ENCODE measurements around the gene MVB12B.

MVB12B gene

GRCh38 chr9:126443144-126443543, 116.5 kb downstream of the MVB12B start:
- H3K4me1 Mint-ChIP-seq = peaks cover 12% of the 10 kb centered on the region

GRCh38 chr9:126448136-126448535, 121.5 kb downstream of the MVB12B start:
- Mint-ChIP-seq H3K4me3 (no peak overlapping the region), H3K27me3 (no peaks in the 10 kb centered on the region)
- ATAC-seq (replicated peaks; ENCODE audit: extremely low read depth, poor library complexity, severe bottlenecking) = no peak

More at GRCh38 chr9:126443144-126443543, 116.5 kb downstream of the MVB12B start:
- DNase-seq (ENCODE audit: low spot score in 2 of 2) (no peak), ATAC-seq (replicated peaks; ENCODE audit: extremely low read depth, poor library complexity, severe bottlenecking) (no peak)
- H3K4me3 Mint-ChIP-seq = no peak overlapping the region
- H3K36me3 Mint-ChIP-seq (ENCODE audit: insufficient read depth) = no peaks in the 10 kb centered on the region
- H3K9me3 Mint-ChIP-seq = no peaks in the 10 kb centered on the region
- H3K27me3 Mint-ChIP-seq = no peaks in the 10 kb centered on the region
- peak overlapping the region; percentile 10 for H3K27ac Mint-ChIP-seq (ENCODE audit: low read depth)

GRCh38 chr9:126448865-126449577, 122.4 kb downstream of the MVB12B start:
- DNase-seq (ENCODE audit: low spot score in 2 of 2) (no peak), ATAC-seq (replicated peaks; ENCODE audit: extremely low read depth, poor library complexity, severe bottlenecking) (no peak)
- no peak overlapping the region for H3K27ac Mint-ChIP-seq (ENCODE audit: low read depth)
- H3K4me1 Mint-ChIP-seq = peaks cover 40% of the 10 kb centered on the region
- H3K4me3 Mint-ChIP-seq = no peak overlapping the region
- no peaks in the 10 kb centered on the region for H3K27me3 Mint-ChIP-seq
- peaks cover 7% of the 10 kb centered on the region for H3K36me3 Mint-ChIP-seq (ENCODE audit: insufficient read depth)
- no peaks in the 10 kb centered on the region for H3K9me3 Mint-ChIP-seq

More at GRCh38 chr9:126448136-126448535, 121.5 kb downstream of the MVB12B start:
- H3K27ac Mint-ChIP-seq (ENCODE audit: low read depth) = peak overlapping the region; percentile 90
- no peaks in the 10 kb centered on the region for H3K9me3 Mint-ChIP-seq
- H3K36me3 Mint-ChIP-seq (ENCODE audit: insufficient read depth) = peaks cover 7% of the 10 kb centered on the region
- peaks cover 36% of the 10 kb centered on the region for H3K4me1 Mint-ChIP-seq
- DNase-seq (ENCODE audit: low spot score in 2 of 2) = no peak

GRCh38 chr9:126449725-126450667, 123.4 kb downstream of the MVB12B start:
- H3K27me3 Mint-ChIP-seq = no peaks in the 10 kb centered on the region
- H3K4me1 Mint-ChIP-seq = peaks cover 45% of the 10 kb centered on the region
- H3K9me3 Mint-ChIP-seq = no peaks in the 10 kb centered on the region
- H3K36me3 Mint-ChIP-seq (ENCODE audit: insufficient read depth) = peaks cover 13% of the 10 kb centered on the region
- DNase-seq (ENCODE audit: low spot score in 2 of 2) (no peak), ATAC-seq (replicated peaks; ENCODE audit: extremely low read depth, poor library complexity, severe bottlenecking) (no peak)
- peak overlapping the region; percentile 38 for H3K27ac Mint-ChIP-seq (ENCODE audit: low read depth)
- no peak overlapping the region for H3K4me3 Mint-ChIP-seq

- no peak overlapping the region for H3K4me3 Mint-ChIP-seq
- H3K27ac Mint-ChIP-seq (ENCODE audit: low read depth) = peak overlapping the region; percentile 38
- peaks cover 45% of the 10 kb centered on the region for H3K4me1 Mint-ChIP-seq
- no peaks in the 10 kb centered on the region for H3K27me3 Mint-ChIP-seq
- H3K36me3 Mint-ChIP-seq (ENCODE audit: insufficient read depth) = peaks cover 14% of the 10 kb centered on the region
- DNase-seq (ENCODE audit: low spot score in 2 of 2) = no peak
- H3K9me3 Mint-ChIP-seq = no peaks in the 10 kb centered on the region
- ATAC-seq (replicated peaks; ENCODE audit: extremely low read depth, poor library complexity, severe bottlenecking) = no peak
These were observed 124.1 kb downstream of the MVB12B start for GRCh38 chr9:126450668-126451205.

GRCh38 chr9:126451316-126451885, 124.8 kb downstream of the MVB12B start:
- ATAC-seq (replicated peaks; ENCODE audit: extremely low read depth, poor library complexity, severe bottlenecking) (no peak), DNase-seq (ENCODE audit: low spot score in 2 of 2) (no peak)
- H3K9me3 Mint-ChIP-seq = no peaks in the 10 kb centered on the region
- no peak overlapping the region for H3K27ac Mint-ChIP-seq (ENCODE audit: low read depth)
- peaks cover 45% of the 10 kb centered on the region for H3K4me1 Mint-ChIP-seq
- H3K36me3 Mint-ChIP-seq (ENCODE audit: insufficient read depth) = peaks cover 17% of the 10 kb centered on the region
- H3K27me3 Mint-ChIP-seq = no peaks in the 10 kb centered on the region
- no peak overlapping the region for H3K4me3 Mint-ChIP-seq

GRCh38 chr9:126452106-126452505, 125.5 kb downstream of the MVB12B start:
- Mint-ChIP-seq H3K36me3 (ENCODE audit: insufficient read depth) (peaks cover 20% of the 10 kb centered on the region), H3K27me3 (no peaks in the 10 kb centered on the region), H3K4me3 (no peak overlapping the region), H3K27ac (ENCODE audit: low read depth) (no peak overlapping the region), H3K4me1 (peaks cover 45% of the 10 kb centered on the region), H3K9me3 (no peaks in the 10 kb centered on the region)
- ATAC-seq (replicated peaks; ENCODE audit: extremely low read depth, poor library complexity, severe bottlenecking) (no peak), DNase-seq (ENCODE audit: low spot score in 2 of 2) (no peak)

- DNase-seq (ENCODE audit: low spot score in 2 of 2) (no peak), ATAC-seq (replicated peaks; ENCODE audit: extremely low read depth, poor library complexity, severe bottlenecking) (no peak)
- H3K4me3 Mint-ChIP-seq = no peak overlapping the region
- H3K4me1 Mint-ChIP-seq = peaks cover 35% of the 10 kb centered on the region
- H3K9me3 Mint-ChIP-seq = no peaks in the 10 kb centered on the region
- no peaks in the 10 kb centered on the region for H3K27me3 Mint-ChIP-seq
- H3K36me3 Mint-ChIP-seq (ENCODE audit: insufficient read depth) = peaks cover 20% of the 10 kb centered on the region
- no peak overlapping the region for H3K27ac Mint-ChIP-seq (ENCODE audit: low read depth)
These were observed 126.7 kb downstream of the MVB12B start for GRCh38 chr9:126453156-126453963.

- Mint-ChIP-seq H3K4me3 (no peak overlapping the region), H3K27ac (ENCODE audit: low read depth) (no peak overlapping the region), H3K36me3 (ENCODE audit: insufficient read depth) (peaks cover 18% of the 10 kb centered on the region), H3K4me1 (peaks cover 33% of the 10 kb centered on the region), H3K27me3 (no peaks in the 10 kb centered on the region), H3K9me3 (no peaks in the 10 kb centered on the region)
- ATAC-seq (replicated peaks; ENCODE audit: extremely low read depth, poor library complexity, severe bottlenecking) = no peak
- no peak for DNase-seq (ENCODE audit: low spot score in 2 of 2)
These were observed 127.6 kb downstream of the MVB12B start for GRCh38 chr9:126454215-126454614.

- Mint-ChIP-seq H3K4me1 (peaks cover 33% of the 10 kb centered on the region), H3K27me3 (no peaks in the 10 kb centered on the region), H3K36me3 (ENCODE audit: insufficient read depth) (peaks cover 19% of the 10 kb centered on the region), H3K4me3 (no peak overlapping the region), H3K9me3 (no peaks in the 10 kb centered on the region), H3K27ac (ENCODE audit: low read depth) (no peak overlapping the region)
- DNase-seq (ENCODE audit: low spot score in 2 of 2) (no peak), ATAC-seq (replicated peaks; ENCODE audit: extremely low read depth, poor library complexity, severe bottlenecking) (no peak)
These were observed 128.2 kb downstream of the MVB12B start for GRCh38 chr9:126454795-126455194.

- H3K27ac Mint-ChIP-seq (ENCODE audit: low read depth) = no peak overlapping the region
- peaks cover 26% of the 10 kb centered on the region for H3K4me1 Mint-ChIP-seq
- ATAC-seq (replicated peaks; ENCODE audit: extremely low read depth, poor library complexity, severe bottlenecking) (no peak), DNase-seq (ENCODE audit: low spot score in 2 of 2) (no peak)
- H3K27me3 Mint-ChIP-seq = no peaks in the 10 kb centered on the region
- H3K9me3 Mint-ChIP-seq = no peaks in the 10 kb centered on the region
- H3K36me3 Mint-ChIP-seq (ENCODE audit: insufficient read depth) = peaks cover 20% of the 10 kb centered on the region
- no peak overlapping the region for H3K4me3 Mint-ChIP-seq
These were observed 130.0 kb downstream of the MVB12B start for GRCh38 chr9:126456441-126457174.
